BLaER1 (cell line): ENCODE data around the gene CPNE1.
"Not testable (repeated sequence)": the region's sequence is repeated elsewhere in the genome, so short reads cannot be mapped to it uniquely, and the experiment has no call there.

Experiments used
- H3K27ac ChIP-seq: shearing (Covaris generic); formaldehyde crosslinking; 2 replicates; pipeline ENCODE4 v1.8.1; 2022
- H3K27me3 ChIP-seq: shearing (Covaris generic); formaldehyde crosslinking; 2 replicates; pipeline ENCODE4 v1.8.1; 2022
- H3K36me3 ChIP-seq: shearing (Covaris generic); formaldehyde crosslinking; 2 replicates; pipeline ENCODE4 v1.8.1; 2022
- H3K4me1 ChIP-seq: shearing (Covaris generic); formaldehyde crosslinking; 2 replicates; pipeline ENCODE4 v1.8.1; 2022
- H3K4me2 ChIP-seq: shearing (Covaris generic); formaldehyde crosslinking; 2 replicates; pipeline ENCODE4 v1.8.1; 2022
- H3K4me3 ChIP-seq: shearing (Covaris generic); formaldehyde crosslinking; 2 replicates; pipeline ENCODE4 v1.8.1; 2022
- H3K9ac ChIP-seq: shearing (Covaris generic); formaldehyde crosslinking; 2 replicates; pipeline ENCODE4 v1.8.1; 2022
- H3K9me3 ChIP-seq: shearing (Covaris generic); formaldehyde crosslinking; 2 replicates; pipeline ENCODE4 v1.8.1; 2022
- H4K20me1 ChIP-seq: shearing (Covaris generic); formaldehyde crosslinking; 2 replicates; pipeline ENCODE4 v1.8.1; 2022
- Cebpa-rat ChIP-seq: shearing (Covaris generic); IDR thresholded peaks from 2 replicates; pipeline ENCODE4 v1.8.1; 2022

CPNE1 gene

DNA sequence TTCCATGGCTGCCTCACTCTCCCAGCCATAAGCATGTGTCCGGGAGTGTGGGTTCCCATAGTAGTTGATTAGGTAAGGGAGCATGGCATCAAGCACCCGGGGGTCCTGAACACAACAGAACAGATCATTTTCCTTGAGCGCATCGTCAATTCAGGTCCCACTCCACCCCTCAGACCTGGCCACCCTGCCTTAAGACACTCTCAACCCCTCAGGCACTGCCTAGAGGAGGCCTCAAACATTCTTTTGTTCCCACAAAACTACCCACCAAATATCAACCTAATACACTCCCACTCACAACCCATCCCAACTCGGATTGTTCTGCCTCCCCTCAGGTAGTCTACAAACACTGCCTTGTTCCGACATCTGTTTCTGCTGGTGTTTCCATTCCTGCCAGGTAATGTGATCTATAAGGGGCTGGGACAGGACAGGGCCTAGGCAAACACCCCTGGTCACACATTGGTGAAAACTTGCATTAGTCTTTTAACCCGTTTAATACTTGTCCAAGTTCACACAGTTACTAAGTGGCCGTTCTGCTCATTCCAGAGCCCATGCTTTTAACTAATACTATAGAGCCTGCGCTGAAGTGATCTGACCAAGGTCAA is 33.1 kb upstream of the CPNE1 start:
- H3K36me3 ChIP-seq = peaks cover 54% of the 10 kb centered on the region
- H3K9ac ChIP-seq = peak overlapping the region; percentile 96

GRCh38 chr20:35695978-35696377 is 31.3 kb upstream of the CPNE1 start:
- H3K9me3 ChIP-seq = no peaks in the 10 kb centered on the region
- H3K36me3 ChIP-seq = peaks cover 52% of the 10 kb centered on the region
- H3K27me3 ChIP-seq = no peaks in the 10 kb centered on the region
- peaks cover 28% of the 10 kb centered on the region for H3K4me1 ChIP-seq
- no peak overlapping the region for H3K4me2 ChIP-seq
- H3K27ac ChIP-seq = no peak overlapping the region
- H4K20me1 ChIP-seq = peaks cover 16% of the 10 kb centered on the region
- H3K4me3 ChIP-seq = no peak overlapping the region
- no peak overlapping the region for H3K9ac ChIP-seq
- no peak for TF ChIP-seq Cebpa-rat

More for the DNA sequence above, 33.1 kb upstream of the CPNE1 start:
- H3K4me3 ChIP-seq = peak overlapping the region; percentile 95
- peak overlapping the region; percentile 94; the same call in 1 of the 2 replicates for H3K27ac ChIP-seq
- H4K20me1 ChIP-seq = peaks cover 35% of the 10 kb centered on the region
- H3K4me1 ChIP-seq = peaks cover 30% of the 10 kb centered on the region
- H3K27me3 ChIP-seq = no peaks in the 10 kb centered on the region
- H3K9me3 ChIP-seq = no peaks in the 10 kb centered on the region
- peak overlapping the region; percentile 95 for H3K4me2 ChIP-seq
- TF ChIP-seq Cebpa-rat = no peak

GRCh38 chr20:35695245-35695749 is 30.6 kb upstream of the CPNE1 start:
- Histone ChIP-seq H3K4me1 (peaks cover 21% of the 10 kb centered on the region), H3K27me3 (no peaks in the 10 kb centered on the region), H3K36me3 (peaks cover 57% of the 10 kb centered on the region), H3K9ac (no peak overlapping the region), H4K20me1 (peaks cover 10% of the 10 kb centered on the region), H3K27ac (no peak overlapping the region), H3K9me3 (no peaks in the 10 kb centered on the region), H3K4me2 (no peak overlapping the region), H3K4me3 (no peak overlapping the region)
- no peak for TF ChIP-seq Cebpa-rat

- H3K4me1 ChIP-seq = peaks cover 17% of the 10 kb centered on the region
- peaks cover 83% of the 10 kb centered on the region for H3K36me3 ChIP-seq
- H3K4me3 ChIP-seq = no peak overlapping the region
- H3K27me3 ChIP-seq = no peaks in the 10 kb centered on the region
- H3K9me3 ChIP-seq = peaks cover 18% of the 10 kb centered on the region
- no peak for TF ChIP-seq Cebpa-rat
- no peaks in the 10 kb centered on the region for H4K20me1 ChIP-seq
- no peak overlapping the region for H3K9ac ChIP-seq
- no peak overlapping the region for H3K27ac ChIP-seq
- H3K4me2 ChIP-seq = no peak overlapping the region
Measured at GRCh38 chr20:35690265-35690664, 25.6 kb upstream of the CPNE1 start.

- H3K9ac ChIP-seq, H3K27me3 ChIP-seq, H4K20me1 ChIP-seq: not testable (repeated sequence)
- Histone ChIP-seq H3K27ac (peak overlapping the region; percentile 54), H3K4me2 (peak overlapping the region; percentile 47), H3K9me3 (peaks cover 18% of the 10 kb centered on the region), H3K4me3 (0 out of 2 replicates have a peak overlapping the region, but pooled peaks have one; percentile 18), H3K4me1 (peaks cover 17% of the 10 kb centered on the region), H3K36me3 (peaks cover 75% of the 10 kb centered on the region)
Measured at GRCh38 chr20:35686872-35687271, 22.2 kb upstream of the CPNE1 start.

GRCh38 chr20:35685368-35685767 is 20.7 kb upstream of the CPNE1 start:
- peaks cover 62% of the 10 kb centered on the region for H3K36me3 ChIP-seq
- not testable (repeated sequence) for H3K4me3 ChIP-seq, H3K4me2 ChIP-seq, H3K27me3 ChIP-seq, H3K9ac ChIP-seq, H3K27ac ChIP-seq, H4K20me1 ChIP-seq
- peaks cover 18% of the 10 kb centered on the region for H3K9me3 ChIP-seq
- H3K4me1 ChIP-seq = peaks cover 28% of the 10 kb centered on the region

- Histone ChIP-seq H3K27ac (no peak overlapping the region), H3K4me2 (no peak overlapping the region), H3K4me3 (no peak overlapping the region), H3K36me3 (peaks cover 50% of the 10 kb centered on the region), H4K20me1 (no peaks in the 10 kb centered on the region), H3K9ac (no peak overlapping the region), H3K9me3 (peaks cover 2% of the 10 kb centered on the region), H3K4me1 (peaks cover 25% of the 10 kb centered on the region), H3K27me3 (no peaks in the 10 kb centered on the region)
- TF ChIP-seq Cebpa-rat = no peak
Measured at GRCh38 chr20:35681960-35682359, 17.3 kb upstream of the CPNE1 start.

DNA sequence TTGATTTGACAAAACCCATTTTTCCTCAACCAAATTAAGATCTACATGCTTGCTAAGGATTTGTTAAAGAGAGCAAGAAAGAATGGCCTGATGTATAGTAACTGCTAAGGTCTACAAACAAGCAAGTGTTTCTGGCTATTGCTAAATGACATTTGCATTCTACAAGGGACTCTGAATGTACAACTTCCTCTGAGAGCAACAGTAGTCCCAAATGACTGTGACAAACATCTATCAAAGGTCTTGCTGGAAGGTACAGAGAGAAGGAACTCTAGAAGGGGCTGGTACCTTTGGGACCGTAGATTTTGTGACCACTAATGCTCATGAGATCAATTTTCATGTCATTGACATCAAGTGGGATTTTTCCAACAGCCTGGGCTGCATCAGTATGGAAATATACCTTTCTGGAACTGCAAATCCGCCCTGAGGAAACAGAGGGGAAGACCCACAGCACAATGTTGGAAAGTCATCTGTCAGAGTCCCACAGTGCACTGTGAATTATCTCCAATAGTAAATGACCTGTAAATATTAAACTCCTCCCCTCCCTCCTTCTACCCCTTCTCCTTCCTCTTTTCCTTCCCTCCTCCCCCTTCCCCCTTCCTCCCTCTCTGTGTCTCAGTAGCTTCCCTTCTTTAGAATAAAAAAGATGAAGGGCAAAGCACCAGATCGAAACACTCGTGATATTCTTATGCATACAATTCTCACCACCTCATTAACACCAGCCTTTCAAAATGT is 15.9 kb upstream of the CPNE1 start:
- Histone ChIP-seq H3K36me3 (peaks cover 43% of the 10 kb centered on the region), H3K27me3 (no peaks in the 10 kb centered on the region), H3K4me2 (peak overlapping the region; percentile 66), H3K27ac (no peak overlapping the region), H3K4me1 (peaks cover 22% of the 10 kb centered on the region), H3K4me3 (no peak overlapping the region), H3K9me3 (no peaks in the 10 kb centered on the region), H4K20me1 (no peaks in the 10 kb centered on the region), H3K9ac (no peak overlapping the region)
- TF ChIP-seq Cebpa-rat = no peak

- Histone ChIP-seq H3K9ac (no peak overlapping the region), H3K4me3 (no peak overlapping the region), H3K27me3 (no peaks in the 10 kb centered on the region), H3K36me3 (peaks cover 69% of the 10 kb centered on the region), H3K27ac (no peak overlapping the region), H3K4me1 (peaks cover 24% of the 10 kb centered on the region), H3K4me2 (no peak overlapping the region), H4K20me1 (no peaks in the 10 kb centered on the region), H3K9me3 (no peaks in the 10 kb centered on the region)
- TF ChIP-seq Cebpa-rat = no peak
Measured at GRCh38 chr20:35674921-35675320, 10.2 kb upstream of the CPNE1 start.

- Histone ChIP-seq H3K4me3 (no peak overlapping the region), H3K27me3 (no peaks in the 10 kb centered on the region), H4K20me1 (no peaks in the 10 kb centered on the region), H3K4me1 (peaks cover 20% of the 10 kb centered on the region), H3K4me2 (peak overlapping the region; percentile 54), H3K27ac (no peak overlapping the region), H3K9ac (no peak overlapping the region), H3K9me3 (no peaks in the 10 kb centered on the region), H3K36me3 (peaks cover 70% of the 10 kb centered on the region)
- TF ChIP-seq Cebpa-rat = no peak
Measured at GRCh38 chr20:35673884-35674283, 9.2 kb upstream of the CPNE1 start.
